Natural killer cell (primary cell): ENCODE measurements around the gene RPL37A. TPM values are rescaled to one million over a fixed set of nuclear protein-coding genes. Genes with fewer than 3 reads are reported as not detected.

Experiments used
- ATAC-seq, 3 donors: fragments of 150-1000 bp in 2 of 3; fragments of 200-7000 bp in 1 of 3; cut with Tn5 transposase; 1 replicate in 1 of 3; 2 replicates in 2 of 3; pipeline ENCODE4 v1.10.0; 2021; ENCODE audit warnings: mild to moderate bottlenecking in 2 of 3, moderate library complexity in 2 of 3
- DNase-seq, 2 donors: peaks; one replicate each; pipeline versions ENCODE4 v3.0.0 to v3.0.0-alpha.2; 2013 to 2021; ENCODE audit warnings: mixed read lengths in 1 of 2
- H3K27ac ChIP-seq: one replicate; pipeline ENCODE4 v1.5.1; 2013; ENCODE audit warnings: mild to moderate bottlenecking, low read length
- H3K27me3 ChIP-seq: one replicate; pipeline ENCODE4 v1.6.1; 2013; ENCODE audit warnings: low read length; ENCODE audit not compliant: control insufficient read depth, insufficient read depth
- H3K36me3 ChIP-seq: one replicate; pipeline ENCODE4 v1.6.1; 2013; ENCODE audit warnings: low read length; ENCODE audit not compliant: control insufficient read depth, insufficient read depth
- H3K4me1 ChIP-seq: one replicate; pipeline ENCODE4 v1.6.1; 2013; ENCODE audit warnings: low read length; ENCODE audit not compliant: control insufficient read depth, insufficient read depth
- H3K4me3 ChIP-seq: one replicate; pipeline ENCODE4 v1.5.1; 2013; ENCODE audit warnings: low read length
- H3K9me3 ChIP-seq: one replicate; pipeline ENCODE4 v1.6.1; 2013; ENCODE audit warnings: low read length; ENCODE audit not compliant: control insufficient read depth, insufficient read depth
- H3K27ac Mint-ChIP-seq, 2 donors: one replicate each; pipeline ENCODE4 v1.8.0; 2022; ENCODE audit warnings: mild to moderate bottlenecking in 2 of 2, mixed read lengths in 2 of 2, moderate library complexity in 1 of 2
- H3K27me3 Mint-ChIP-seq, 2 donors: one replicate each; pipeline ENCODE4 v1.8.0; 2022; ENCODE audit warnings: low read depth in 2 of 2, mixed read lengths in 2 of 2
- H3K36me3 Mint-ChIP-seq: one replicate; pipeline ENCODE4 v1.8.0; 2022; ENCODE audit warnings: mixed read lengths
- H3K4me1 Mint-ChIP-seq, 2 donors: one replicate each; pipeline ENCODE4 v1.8.0; 2022; ENCODE audit warnings: mixed read lengths in 2 of 2
- H3K4me3 Mint-ChIP-seq: one replicate; pipeline ENCODE4 v1.8.0; 2022; ENCODE audit warnings: mild to moderate bottlenecking, moderate library complexity, mixed read lengths
- H3K9me3 Mint-ChIP-seq, 2 donors: one replicate each; pipeline ENCODE4 v1.8.0; 2022; ENCODE audit warnings: mixed read lengths in 2 of 2
- CTCF ChIP-seq: fragments of 200-600 bp; IDR thresholded peaks from one replicate; pipeline ENCODE4 v1.8.0; 2022; ENCODE audit warnings: antibody characterized with exemption
- WGBS: methylation state at CpG from one replicate; pipeline ENCODE4 v1.1.7; 2013; ENCODE audit warnings: missing lambda C conversion rate; ENCODE audit not compliant: insufficient coverage; 5-methylcytosine and 5-hydroxymethylcytosine counted together
- intact Hi-C: fragments of 100-400 bp; cut with micrococcal nuclease; formaldehyde crosslinking; loops from one replicate; pipeline ENCODE4 v1.14.2; 2022
- total RNA-seq, 4 donors: library from RNA; stranded (reverse); fragments of 120-200 nt in 1 of 4; gene quantifications; one replicate each; pipeline versions ENCODE4 v1.2.3 to v1.2.4, GENCODE V29; 2013 to 2022

RPL37A gene
- total RNA-seq, 3 donors from 2014 or later (not counting 1 experiment from before 2014, with no cell fraction given) = 1,429 to 1,793 (median 1,744) TPM

GRCh38 chr2:216465579-216466195, 33.0 kb upstream of the RPL37A start:
- DNase-seq = no peak

GRCh38 chr2:216467845-216468244, 30.8 kb upstream of the RPL37A start:
- peak overlapping the region in 1 of 2 donors; percentile 31 for H3K27ac Mint-ChIP-seq
- DNase-seq (no peak), ATAC-seq (no peak)
- TF ChIP-seq CTCF = no peak
- no peaks in the 10 kb centered on the region for H3K9me3 ChIP-seq
- peaks cover 35% of the 10 kb centered on the region for H3K36me3 ChIP-seq
- H3K36me3 Mint-ChIP-seq = no peaks in the 10 kb centered on the region
- no peaks in the 10 kb centered on the region for H3K9me3 Mint-ChIP-seq
- no peak overlapping the region for H3K4me3 Mint-ChIP-seq
- H3K4me3 ChIP-seq = no peak overlapping the region
- WGBS = 98% methylated on average over 4 of the region's 4 CpGs
- no peaks in the 10 kb centered on the region for H3K4me1 Mint-ChIP-seq
- no peaks in the 10 kb centered on the region for H3K27me3 ChIP-seq
- H3K27ac ChIP-seq = no peak overlapping the region
- H3K4me1 ChIP-seq = no peaks in the 10 kb centered on the region
- intact Hi-C loops = no loop called here
- no peaks in the 10 kb centered on the region for H3K27me3 Mint-ChIP-seq

More at GRCh38 chr2:216465579-216466195, 33.0 kb upstream of the RPL37A start:
- no peaks in the 10 kb centered on the region for H3K36me3 Mint-ChIP-seq
- no peaks in the 10 kb centered on the region for H3K27me3 Mint-ChIP-seq
- no peak overlapping the region for H3K27ac Mint-ChIP-seq
- 92% methylated on average over 5 of the region's 5 CpGs for WGBS
- Histone ChIP-seq H3K36me3 (peaks cover 26% of the 10 kb centered on the region), H3K27me3 (no peaks in the 10 kb centered on the region), H3K4me3 (no peak overlapping the region), H3K27ac (no peak overlapping the region), H3K4me1 (no peaks in the 10 kb centered on the region), H3K9me3 (no peaks in the 10 kb centered on the region)
- H3K4me1 Mint-ChIP-seq = no peaks in the 10 kb centered on the region
- H3K4me3 Mint-ChIP-seq = no peak overlapping the region
- H3K9me3 Mint-ChIP-seq = no peaks in the 10 kb centered on the region
- intact Hi-C loops = no loop called here
- no peak for ATAC-seq
- TF ChIP-seq CTCF = no peak

- Mint-ChIP-seq H3K36me3 (no peaks in the 10 kb centered on the region), H3K4me1 (peaks cover 0 to 2% of the 10 kb centered on the region in 2 donors), H3K27ac (no peak overlapping the region), H3K9me3 (no peaks in the 10 kb centered on the region), H3K4me3 (no peak overlapping the region), H3K27me3 (no peaks in the 10 kb centered on the region)
- DNase-seq (no peak), ATAC-seq (no peak)
- intact Hi-C loops = no loop called here
- Histone ChIP-seq H3K27me3 (no peaks in the 10 kb centered on the region), H3K4me3 (no peak overlapping the region), H3K27ac (no peak overlapping the region), H3K4me1 (no peaks in the 10 kb centered on the region), H3K9me3 (no peaks in the 10 kb centered on the region), H3K36me3 (peaks cover 29% of the 10 kb centered on the region)
- no peak for TF ChIP-seq CTCF
Observed at GRCh38 chr2:216469661-216470060, 29.0 kb upstream of the RPL37A start.

- Histone ChIP-seq H3K27ac (no peak overlapping the region), H3K36me3 (peaks cover 36% of the 10 kb centered on the region), H3K4me3 (no peak overlapping the region), H3K9me3 (no peaks in the 10 kb centered on the region), H3K4me1 (peaks cover 10% of the 10 kb centered on the region), H3K27me3 (no peaks in the 10 kb centered on the region)
- Mint-ChIP-seq H3K4me3 (no peak overlapping the region), H3K36me3 (no peaks in the 10 kb centered on the region), H3K4me1 (peaks cover 8 to 13% of the 10 kb centered on the region in 2 donors), H3K27me3 (no peaks in the 10 kb centered on the region), H3K9me3 (no peaks in the 10 kb centered on the region), H3K27ac (no peak overlapping the region)
- ATAC-seq (no peak), DNase-seq (no peak)
- no CpG with 5 or more reads among the region's 3 CpGs for WGBS
- intact Hi-C loops = no loop called here
- TF ChIP-seq CTCF = no peak
Observed at GRCh38 chr2:216473187-216473586, 25.5 kb upstream of the RPL37A start.
